Measurements from ENCODE around the gene ITGB8. TPM values are rescaled to one million over a fixed set of nuclear protein-coding genes. Genes with fewer than 3 reads are reported as not detected.

Gene ITGB8
- total and polyA plus RNA-seq, 9 of the 15 experiments (the other 6 are each of a cell fraction or from before 2014, with no cell fraction given): under 0.01 to 0.03 (median 0.02) TPM; not detected in 6

GRCh38 chr7:20330239-20330927, at the start of gene ITGB8 (continued):
- TF ChIP-seq ZNF518B (CRISPR knock-in tag; IDR thresholded peaks at IDR 0.05) (no peak), ZBTB11 (CRISPR knock-in tag; IDR thresholded peaks at IDR 0.05) (0 out of 6 replicates have a peak, but pooled peaks of 1 of the 3 experiments have one; percentile 40), ATF4 (CRISPR knock-in tag; IDR thresholded peaks at IDR 0.05) (no peak), ZNF12 (CRISPR knock-in tag; IDR thresholded peaks at IDR 0.05) (0 out of 2 replicates have a peak, but pooled peaks have one; percentile 34), MAZ (CRISPR knock-in tag; conservative IDR thresholded peaks at IDR 0.05 in 1 of 2, IDR thresholded peaks at IDR 0.05 in 1 of 2) (peak in 1 of 2 experiments; percentile 0; a peak in 1 of 4 replicates), SMARCE1 (IDR thresholded peaks at IDR 0.05) (peak; percentile 31; the same call in 1 of the 2 replicates), E2F6 (IDR thresholded peaks at IDR 0.05; ENCODE audit: borderline replicate concordance in 1 of 2, extremely low read depth in 1 of 2, insufficient read depth in 1 of 2, insufficient read length in 1 of 2, low read depth in 1 of 2, low read length in 1 of 2, poor library complexity in 1 of 2, severe bottlenecking in 1 of 2) (peak; percentile 69 to 88), POLR2AphosphoS5 (IDR thresholded peaks at IDR 0.05; ENCODE audit: control insufficient read depth, insufficient read depth, low read depth, low read length) (no peak), RBFOX2 (IDR thresholded peaks at IDR 0.05; ENCODE audit: low read depth, low read length) (peak; percentile 49; the same call in 1 of the 2 replicates), KLF1 (tag; IDR thresholded peaks at IDR 0.05) (no peak), ATF2 (CRISPR knock-in tag; IDR thresholded peaks at IDR 0.05) (peak; percentile 12; the same call in 1 of the 2 replicates), ZNF23 (CRISPR knock-in tag; IDR thresholded peaks at IDR 0.05) (no peak), JUND (IDR thresholded peaks at IDR 0.05; ENCODE audit: borderline replicate concordance, low read depth, low read length) (peak; percentile 59; the same call in 1 of the 2 replicates), JUND (tag; IDR thresholded peaks at IDR 0.05; ENCODE audit: borderline replicate concordance, low read depth, low read length) (peak; percentile 43; the same call in 1 of the 3 replicates)
